HG03025 (cell line): ENCODE data around the gene IL21R.

Experiments
- ATAC-seq: cut with Tn5 transposase; IDR thresholded peaks from one replicate; pipeline ENCODE4 v1.9.1; 2021; ENCODE audit warnings: mild to moderate bottlenecking, moderate library complexity; ENCODE audit not compliant: unreplicated experiment, low FRiP score

Gene IL21R

DNA sequence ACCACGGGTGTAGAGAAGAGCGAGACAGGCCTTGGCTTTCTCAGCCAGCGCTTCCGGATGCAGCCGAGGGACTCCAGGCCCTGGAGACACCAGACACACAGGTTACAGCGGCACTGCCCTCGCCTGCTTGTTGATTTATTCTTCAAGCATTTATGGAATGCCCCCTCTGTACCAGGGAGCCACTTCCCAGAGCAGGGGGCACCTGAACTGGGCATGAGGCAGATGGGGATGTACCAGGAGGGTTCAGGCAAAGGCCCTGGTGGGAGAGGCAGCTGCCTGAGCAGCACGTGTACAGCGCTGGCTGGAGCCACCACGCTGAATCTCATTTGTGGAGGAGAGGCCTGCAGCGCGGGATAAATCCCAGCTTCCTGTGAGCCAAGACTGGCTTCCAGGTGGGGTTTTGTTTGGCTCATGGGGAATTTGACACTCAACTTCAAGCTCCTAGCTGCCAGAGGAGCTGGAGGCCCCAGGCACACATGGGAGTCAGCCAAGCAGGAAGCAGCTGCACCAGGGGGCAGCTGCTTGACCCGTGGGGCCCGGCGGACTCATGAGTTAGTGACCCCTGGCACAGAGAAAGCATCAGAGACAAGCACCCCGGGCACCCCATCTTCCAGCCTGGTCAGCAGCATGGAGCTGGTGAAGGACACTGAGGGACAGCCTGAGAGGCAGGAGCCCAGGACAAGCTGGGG lies 59.7 kb downstream of the IL21R start:
- no peak for ATAC-seq

DNA sequence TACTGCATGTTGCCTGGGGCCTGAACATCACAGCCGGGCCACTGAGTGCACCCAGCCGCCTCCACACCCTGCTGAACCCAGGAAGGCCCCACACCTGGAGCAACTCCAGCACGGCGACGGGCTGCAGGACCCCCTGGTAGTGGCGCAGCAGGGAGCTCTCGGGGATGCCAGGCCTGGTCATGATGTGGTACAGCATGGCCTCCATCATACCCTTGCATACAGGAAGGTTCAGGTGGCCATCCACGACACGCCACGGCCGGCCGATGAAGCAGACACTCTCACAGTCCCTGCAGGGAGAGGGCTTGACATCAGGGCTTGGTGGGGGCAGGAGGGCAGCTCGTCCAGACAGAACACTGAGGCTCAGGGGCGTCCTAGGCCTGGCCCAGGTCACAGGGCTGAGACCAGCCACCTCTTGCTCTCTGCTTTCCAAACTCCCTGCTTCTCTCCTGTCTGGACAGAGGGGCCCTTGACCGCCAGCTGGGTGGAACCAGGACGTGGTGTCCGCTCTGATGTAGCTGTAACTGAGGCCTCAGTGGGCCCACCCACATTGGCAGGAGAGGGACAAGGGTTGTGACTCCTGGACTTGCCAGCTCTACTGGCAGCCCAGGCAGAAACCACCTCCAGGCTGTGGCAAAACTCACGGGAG lies 60.3 kb downstream of the IL21R start:
- no peak for ATAC-seq

DNA sequence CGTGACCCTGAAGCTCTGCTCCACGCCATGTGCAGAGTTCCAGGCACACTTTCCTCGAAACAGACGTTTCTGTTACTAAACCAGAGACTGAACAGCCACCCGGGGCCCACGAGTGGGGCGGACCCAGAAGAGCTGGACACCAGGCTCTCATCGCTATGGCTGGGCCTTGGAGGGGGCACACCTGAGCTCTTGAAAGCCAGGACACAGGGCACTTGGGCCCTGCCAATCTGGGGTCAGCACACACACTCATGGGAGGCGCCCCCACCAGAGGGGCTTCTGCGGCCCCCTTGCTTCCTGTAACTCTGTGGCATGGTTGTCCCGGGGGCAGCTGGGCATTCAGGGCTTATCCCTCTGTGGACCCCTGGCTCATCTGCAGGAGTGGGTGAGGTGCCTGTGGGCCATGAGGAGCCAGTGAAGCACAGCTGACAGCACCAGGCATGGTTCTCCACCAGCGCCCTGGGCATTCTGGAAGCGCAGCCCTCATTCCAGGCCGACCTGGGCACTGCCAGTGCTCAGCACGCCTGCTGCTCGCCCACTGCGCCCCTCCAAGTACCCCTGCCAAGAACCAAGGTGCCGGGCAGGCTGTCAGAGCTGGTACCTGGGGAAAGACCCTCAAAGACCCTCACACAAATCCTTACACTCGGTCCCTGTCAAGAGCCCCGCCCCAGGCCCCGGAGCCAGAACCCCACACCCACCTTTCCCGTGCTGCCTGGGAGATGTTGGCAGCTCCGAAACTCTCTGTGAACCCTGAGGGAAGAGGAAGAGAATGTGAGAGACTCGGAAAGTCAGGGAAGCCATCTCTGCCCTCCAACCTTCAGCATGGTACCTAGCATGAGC lies 61.1 kb downstream of the IL21R start:
- no peak for ATAC-seq

DNA sequence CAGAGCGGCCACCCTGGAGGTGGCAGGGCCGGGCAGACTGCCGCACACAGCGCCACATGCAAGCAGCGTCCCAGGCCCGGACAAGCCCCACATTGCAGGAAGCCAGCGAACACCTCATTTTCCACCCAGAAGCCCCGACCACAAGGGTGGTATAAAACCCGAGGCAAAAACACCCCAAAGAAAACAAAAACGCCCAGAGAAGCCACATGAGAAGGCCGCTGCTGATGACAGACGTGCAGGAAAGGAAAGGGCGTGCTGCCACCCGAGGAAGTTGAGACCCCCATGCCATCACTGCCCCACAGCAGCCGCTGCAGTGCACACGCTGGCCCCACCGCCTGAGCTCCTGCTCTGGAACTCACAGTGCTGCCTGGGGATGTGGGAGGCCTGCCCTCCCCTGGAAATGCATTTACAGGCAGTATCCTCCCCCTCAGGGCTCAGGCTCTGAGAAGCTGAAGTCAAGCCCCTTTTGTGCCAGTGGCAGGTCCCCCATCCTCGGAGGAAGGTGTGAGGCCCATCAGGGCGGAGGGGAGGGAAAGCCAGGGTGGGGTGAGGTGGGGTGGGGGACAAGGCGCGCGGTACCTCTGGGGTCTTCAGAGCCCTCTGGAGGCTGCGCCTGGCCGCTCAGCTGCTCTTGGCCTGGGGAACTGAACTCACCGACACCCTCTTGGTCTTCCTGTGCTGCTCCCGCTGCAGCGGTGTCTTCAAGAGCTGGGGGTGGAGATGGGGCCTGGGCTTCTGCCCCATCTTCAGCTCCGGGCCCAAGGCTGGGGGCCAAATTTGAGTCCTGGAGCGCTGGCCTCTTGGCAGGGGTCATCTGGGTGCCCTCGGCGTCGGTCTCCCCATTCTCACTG lies 62.0 kb downstream of the IL21R start:
- no peak for ATAC-seq

DNA sequence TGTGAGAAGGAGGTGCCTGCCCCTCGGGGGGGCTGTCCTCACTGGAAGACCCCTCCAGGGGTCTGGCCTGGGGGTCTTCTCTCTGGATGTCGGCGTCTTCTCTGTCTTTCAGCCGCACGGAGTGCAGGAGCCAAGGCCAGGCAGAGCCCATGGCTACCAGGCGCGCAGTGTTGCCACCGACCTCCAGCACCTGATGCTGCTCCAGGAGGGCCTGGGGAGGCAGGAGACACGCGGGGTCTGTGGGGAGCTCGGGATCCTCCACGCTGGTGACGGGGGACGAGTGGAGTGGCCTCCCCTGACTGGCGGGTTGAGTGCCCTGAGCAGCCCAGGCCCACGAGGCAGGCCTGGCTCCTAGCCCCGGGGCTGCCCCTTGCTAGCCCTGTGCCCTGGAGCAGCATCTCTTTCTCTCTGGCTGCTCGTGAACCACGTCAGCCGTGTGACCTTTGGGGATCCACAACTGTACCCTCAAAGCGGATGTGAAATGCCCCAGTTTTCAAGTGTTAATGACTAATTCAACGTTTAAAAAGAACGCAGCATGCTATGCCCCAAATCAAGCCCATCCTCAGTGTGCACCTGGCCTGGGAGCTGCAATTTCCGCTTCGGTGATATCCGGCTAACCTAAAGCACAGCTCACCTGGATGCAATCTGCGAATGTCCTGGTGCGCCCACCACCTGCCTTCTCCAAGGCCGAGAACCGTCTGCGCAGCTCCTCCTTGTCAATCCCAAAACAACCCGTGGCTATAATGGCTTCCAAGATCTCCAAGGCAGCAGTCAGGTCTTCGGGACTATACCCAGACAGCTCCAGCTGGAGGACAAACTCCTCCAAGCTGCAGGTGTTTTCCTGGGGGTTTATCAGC lies 62.9 kb downstream of the IL21R start:
- no peak for ATAC-seq

DNA sequence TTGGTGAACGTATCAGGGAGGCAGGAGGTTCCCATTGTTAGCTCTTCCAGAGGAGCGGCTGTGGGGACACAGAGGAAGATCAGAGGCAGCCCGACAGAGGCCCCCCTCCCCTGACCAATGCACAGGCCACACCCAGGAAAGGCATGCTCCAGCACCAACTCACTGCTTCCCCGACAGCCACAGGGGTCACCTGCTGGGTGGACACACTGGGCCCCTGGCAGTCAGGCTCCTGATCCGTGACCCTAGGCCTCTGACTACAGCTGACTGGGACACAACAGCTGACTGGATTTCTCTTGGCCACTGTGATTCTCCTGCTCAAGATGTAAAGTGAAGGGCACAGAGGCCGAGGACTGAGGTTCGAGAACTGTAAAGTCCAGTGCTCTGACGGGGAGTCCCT lies 63.5 kb downstream of the IL21R start:
- ATAC-seq, result no peak

DNA sequence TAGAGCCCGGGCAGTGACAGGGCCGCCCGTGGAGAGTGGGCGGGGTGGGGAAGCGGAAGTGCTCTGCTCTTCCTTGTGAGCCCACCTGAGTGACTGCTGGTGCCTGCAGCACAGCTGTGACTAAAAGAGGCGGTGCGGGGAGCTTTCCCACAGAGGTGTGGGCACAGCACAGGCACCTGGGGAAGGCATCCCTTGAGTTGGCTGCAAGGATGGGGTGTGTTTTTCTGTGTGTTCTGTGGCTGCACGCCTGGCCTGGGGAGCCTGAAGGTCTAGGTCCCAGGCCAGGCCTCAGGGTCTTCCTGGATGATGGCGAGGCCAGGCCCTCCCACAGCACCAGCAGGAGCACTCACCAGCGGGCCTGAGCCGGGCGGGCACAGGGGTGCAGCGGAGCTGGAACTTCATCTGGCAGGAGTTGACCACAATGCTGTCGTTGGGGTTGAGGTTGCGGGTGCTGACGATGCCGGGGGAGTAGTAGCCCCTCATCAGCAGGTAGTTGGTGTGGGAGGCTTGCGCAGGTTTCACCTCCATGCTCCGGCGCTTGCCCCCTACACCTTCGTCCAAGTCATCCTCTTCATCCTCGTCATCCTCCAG lies 67.1 kb downstream of the IL21R start:
- ATAC-seq, result no peak

DNA sequence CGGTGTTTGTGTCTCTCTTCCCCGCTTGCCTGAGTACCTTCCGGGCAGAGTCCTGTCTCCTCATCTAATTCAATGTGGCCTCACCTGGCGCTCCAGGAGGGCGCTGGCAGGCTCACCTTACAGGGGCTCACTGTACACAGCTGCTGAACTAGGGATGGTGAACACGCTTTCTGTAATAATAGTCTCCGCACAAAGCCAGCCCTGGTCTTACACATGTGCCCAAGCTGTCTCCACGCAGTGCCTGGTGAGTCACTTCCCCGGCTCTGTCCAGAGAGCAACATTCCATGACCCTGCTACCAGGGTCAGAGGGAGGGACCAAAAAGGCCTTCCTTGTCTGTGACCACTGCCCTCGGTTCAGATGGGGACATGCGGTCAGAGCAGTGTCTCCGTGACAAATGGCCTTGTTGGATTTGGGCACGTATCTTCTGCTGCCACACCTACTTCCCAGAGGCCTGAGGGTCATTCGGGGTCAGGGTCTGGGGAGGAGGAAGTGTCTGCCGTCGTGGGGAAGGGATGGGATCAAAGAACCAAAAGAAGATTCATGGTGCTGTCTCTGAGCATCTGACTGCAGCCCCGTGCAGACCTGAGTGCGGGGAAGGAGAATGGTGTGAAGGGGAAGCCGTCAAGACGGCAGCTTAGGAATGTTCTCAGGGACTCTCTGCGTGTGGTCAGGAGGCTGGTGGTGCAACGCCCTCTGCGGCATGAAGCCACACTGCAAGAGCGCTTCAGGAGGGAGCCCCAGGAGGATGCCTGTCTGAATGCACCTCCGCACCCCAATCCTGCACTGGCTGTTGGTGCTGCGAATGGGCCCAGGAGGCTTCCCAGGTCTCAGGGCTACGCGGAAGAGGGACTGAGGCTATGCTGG lies 68.8 kb downstream of the IL21R start:
- no peak for ATAC-seq

DNA sequence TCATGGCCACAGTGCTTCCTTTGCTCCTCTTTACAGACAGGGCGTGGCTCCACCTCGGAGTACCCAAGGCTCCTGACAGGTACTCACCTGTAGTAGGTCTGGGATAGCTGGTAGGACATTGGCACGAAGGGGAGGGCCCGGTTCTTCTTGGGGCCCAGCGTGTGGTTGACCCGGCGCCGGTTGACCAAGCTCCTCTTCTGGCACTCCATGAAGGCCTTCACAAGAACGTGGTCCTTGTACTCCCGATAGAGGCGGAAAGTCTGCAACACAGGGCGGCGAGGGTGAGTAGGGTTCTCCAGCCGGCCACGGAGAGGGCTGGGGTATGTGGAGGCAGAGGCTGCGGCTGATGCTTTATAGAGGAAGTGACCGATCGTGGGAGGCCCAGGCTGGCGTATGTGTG lies 69.7 kb downstream of the IL21R start:
- ATAC-seq, result no peak

DNA sequence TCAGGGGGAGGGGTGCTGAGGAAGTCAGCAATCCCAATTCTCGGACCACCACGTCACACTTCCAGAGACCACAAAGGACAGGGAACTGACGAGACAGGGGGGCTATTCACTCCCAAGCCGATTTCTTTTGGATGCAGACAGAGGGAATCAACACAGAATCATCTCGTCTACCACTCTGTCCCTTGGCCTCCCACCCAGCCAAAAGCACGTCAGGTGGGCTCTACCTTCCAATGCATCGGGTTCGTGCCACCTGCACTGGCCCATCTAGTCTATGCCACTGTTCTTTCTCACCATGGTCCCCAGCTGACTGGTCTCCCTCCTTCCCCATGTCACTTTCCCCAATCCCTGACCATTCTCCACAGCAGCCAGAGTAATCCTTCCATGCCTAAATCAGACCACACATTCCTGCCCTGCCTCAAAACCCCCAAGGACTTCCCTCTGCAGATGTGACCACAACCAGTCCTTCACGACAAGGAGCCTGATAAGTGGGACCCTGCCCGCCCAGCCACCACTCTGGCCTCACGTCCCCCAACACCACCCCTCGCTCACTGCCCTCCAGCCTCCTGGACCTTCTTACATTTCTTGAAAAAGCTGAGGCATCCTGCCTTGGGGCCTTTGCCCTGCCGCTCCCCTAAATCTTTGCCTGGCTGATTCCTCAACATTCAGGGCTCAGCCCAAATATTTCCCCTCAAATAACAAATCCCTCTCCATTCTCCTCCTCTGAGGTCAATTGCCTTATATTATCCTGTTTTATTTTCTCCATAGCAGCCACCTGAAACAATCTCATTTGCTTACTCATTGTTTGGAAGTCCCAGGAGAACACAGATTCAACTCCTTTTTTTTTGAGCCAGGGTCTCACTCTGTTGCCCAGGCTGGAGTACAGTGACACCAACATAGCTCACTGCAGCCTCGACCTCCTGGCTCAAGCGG lies 70.4 kb downstream of the IL21R start:
- ATAC-seq, result no peak

DNA sequence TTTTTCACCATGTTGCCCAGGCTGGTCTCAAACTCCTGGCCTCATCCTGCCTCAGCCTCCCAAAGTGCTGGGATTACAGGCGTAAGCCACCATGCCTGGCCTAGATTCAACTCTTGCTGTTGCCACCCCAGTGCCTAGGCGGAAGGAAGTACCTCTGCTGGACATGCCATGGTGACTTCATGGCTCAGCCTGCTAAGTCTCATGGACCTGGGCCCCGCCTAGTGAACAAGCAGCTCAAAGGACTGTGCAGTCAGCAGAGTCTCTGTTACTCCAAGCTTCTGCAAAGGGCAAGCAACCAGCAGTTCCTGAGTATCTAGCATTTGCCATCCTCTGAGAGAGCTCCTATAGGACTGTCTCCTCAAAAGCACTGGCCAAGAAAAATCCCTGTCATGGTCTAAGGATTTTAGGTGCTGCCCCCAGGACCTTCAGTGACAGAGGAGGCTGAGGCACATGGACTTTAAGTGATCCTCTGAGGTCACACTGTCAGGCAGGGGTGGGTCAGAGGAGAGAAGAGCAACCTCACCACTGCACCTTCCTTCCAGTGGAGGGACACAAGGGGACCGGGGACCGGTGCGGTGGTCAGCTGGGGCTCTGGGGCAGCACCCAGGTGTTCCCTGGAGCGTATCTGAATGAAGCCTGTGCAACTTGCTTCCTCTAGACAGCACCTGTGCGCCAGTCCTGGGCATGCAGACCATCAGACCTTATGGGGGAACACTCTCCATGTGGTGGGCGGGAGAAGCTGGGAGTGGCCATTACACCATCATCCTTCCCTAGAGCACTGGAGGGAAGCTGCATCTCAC lies 71.3 kb downstream of the IL21R start:
- ATAC-seq, result no peak

DNA sequence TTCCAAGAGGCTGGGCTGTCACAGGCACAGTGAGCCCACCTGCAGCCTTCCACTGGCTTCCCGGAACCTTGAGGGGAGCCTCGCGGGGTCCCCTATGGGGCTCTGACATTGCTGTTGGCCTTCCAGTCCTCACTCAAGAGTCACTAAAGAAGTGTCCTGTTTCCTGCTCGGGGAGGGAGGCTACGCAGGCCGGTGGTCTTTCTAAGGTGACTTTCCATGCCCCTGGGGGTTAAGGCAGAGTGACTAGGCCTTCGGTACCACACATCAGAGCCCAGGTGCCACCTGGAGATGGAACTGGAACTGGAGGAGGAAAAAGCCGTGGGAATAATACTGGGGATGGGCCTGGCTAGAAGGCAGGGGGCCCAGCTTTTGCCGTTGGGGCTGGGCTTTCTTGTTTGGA lies 72.1 kb downstream of the IL21R start:
- ATAC-seq, result no peak

DNA sequence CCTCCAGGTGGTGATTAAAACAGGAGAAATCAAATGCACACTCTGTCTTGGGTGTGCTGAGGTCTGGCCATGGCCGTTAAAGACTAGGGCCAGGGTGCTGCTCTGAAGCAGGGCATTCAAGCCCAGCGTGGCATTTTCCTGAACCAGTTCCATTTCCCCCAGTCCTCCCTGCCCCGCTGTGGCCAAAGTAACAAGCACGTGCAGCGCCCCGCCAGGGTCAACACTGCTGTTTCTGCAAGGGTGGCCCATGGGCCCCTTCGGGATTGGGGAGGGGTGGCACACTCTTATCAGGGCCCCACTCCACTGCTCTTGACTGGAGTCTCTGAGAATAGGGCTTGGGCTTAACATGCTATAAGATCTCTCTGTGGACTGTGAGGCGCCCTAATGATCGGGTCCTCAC lies 72.9 kb downstream of the IL21R start:
- ATAC-seq, result no peak

DNA sequence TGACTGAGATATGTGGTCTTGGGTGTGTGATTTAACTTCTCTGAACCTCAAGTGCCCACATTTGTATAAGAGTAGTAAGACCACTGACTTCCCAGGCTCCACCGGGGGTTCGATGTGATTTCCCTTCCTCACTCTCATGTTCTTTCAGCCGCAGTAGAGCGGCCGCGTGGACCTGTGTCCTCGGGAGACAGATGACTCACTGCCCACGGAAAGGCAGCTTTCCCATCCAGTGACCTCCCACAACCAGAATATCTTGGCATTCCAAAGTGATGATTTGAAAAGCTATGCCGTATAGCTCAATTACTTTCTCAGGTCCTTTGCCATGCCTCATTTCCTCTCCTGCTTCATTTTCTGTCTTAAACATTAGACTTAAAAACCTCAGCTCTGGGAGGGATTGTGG lies 73.6 kb downstream of the IL21R start:
- ATAC-seq, result no peak

DNA sequence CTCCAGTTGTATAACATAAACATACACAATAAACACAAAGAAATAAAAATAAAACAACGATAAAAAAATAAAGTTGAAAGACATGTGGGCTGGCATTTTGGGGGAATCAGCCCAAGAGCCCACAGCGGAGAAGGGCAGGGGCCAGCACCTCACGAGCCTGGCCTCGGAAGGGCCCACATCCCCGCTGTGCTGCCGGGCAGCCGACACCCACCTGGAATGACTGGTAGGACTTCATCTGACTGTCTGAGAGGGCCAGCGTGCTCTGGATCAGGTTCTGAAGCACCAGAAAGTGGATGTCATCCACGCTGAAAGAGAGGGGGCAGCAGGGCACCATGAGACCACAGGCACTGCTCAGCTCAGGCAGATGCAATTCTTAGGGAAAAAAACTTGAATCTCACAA lies 74.3 kb downstream of the IL21R start:
- ATAC-seq, result no peak

DNA sequence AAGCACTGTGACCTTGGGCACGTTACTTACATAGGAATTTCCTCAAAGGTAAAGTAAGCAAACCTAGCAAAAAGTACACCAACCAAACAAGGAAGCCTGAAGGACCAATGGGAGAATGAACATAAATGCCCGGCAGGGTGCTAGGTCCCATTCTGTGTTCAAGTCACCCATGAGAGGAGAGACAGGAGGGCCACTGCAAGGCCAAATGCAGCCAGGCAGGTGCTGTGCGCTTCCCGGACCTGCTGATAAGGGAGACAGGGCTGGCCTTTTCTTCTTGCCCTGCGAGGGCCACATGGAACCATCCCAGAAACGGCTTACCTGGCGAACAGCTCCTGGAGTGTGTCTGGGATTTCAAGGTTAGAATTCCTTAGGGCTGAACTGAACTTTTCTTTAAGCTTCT lies 78.8 kb downstream of the IL21R start:
- no peak for ATAC-seq
